ENCODE data around the gene SMAP2. TPM values are rescaled to one million over a fixed set of nuclear protein-coding genes. Genes with fewer than 3 reads are reported as not detected.

Gene SMAP2
- polyA plus RNA-seq, 3 donors, result 302 to 382 (median 359) TPM

DNA sequence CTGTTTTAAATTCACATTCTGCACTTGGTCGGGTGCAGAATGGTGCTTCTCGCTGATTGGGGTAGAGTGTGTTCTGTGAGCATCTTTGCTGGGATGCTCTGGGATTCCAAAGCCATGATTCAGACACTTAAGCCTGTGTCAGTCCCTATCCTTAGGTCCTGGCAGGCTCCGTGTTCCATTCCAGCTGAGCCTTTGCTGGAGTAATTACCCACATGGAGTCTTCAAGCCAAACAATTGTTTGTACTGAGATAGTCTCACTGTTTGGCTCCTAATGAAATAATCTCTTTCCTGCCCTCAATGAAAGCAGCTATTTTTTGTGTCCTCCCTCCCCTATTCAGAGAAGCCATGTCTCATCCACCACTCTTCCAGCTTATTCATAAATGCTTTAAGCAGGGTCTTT, 18.7 kb downstream of the SMAP2 start:
- Mint-ChIP-seq H3K27ac (peak overlapping the region; percentile 80 to 97 (median 84)), H3K4me3 (no peak overlapping the region), H3K4me1 (peaks cover 92% of the 10 kb centered on the region), H3K9me3 (no peaks in the 10 kb centered on the region), H3K27me3 (ENCODE audit: low read depth in 3 of 3) (no peaks in the 10 kb centered on the region), H3K36me3 (peaks cover 42 to 61% of the 10 kb centered on the region in 2 donors)
- H3K27me3 ChIP-seq (ENCODE audit: control insufficient read depth in 2 of 2, insufficient read depth in 2 of 2, low read length in 2 of 2), result no peaks in the 10 kb centered on the region
- H3K4me2 ChIP-seq (replicated peaks; ENCODE audit: extremely low read depth, low read length, poor library complexity, severe bottlenecking), result peak overlapping the region; percentile 59
- peaks cover 97 to 100% of the 10 kb centered on the region in 2 donors for H3K4me1 ChIP-seq (ENCODE audit: control insufficient read depth in 1 of 2, insufficient read depth in 2 of 2, low read length in 2 of 2)
- peak overlapping the region in 1 of 3 experiments; percentile 65 for H3K4me3 ChIP-seq (replicated peaks in 1 of 3; ENCODE audit: low read depth in 2 of 3, low read length in 3 of 3)
- DNase-seq, result no peak
- TF ChIP-seq, protein P1, sequence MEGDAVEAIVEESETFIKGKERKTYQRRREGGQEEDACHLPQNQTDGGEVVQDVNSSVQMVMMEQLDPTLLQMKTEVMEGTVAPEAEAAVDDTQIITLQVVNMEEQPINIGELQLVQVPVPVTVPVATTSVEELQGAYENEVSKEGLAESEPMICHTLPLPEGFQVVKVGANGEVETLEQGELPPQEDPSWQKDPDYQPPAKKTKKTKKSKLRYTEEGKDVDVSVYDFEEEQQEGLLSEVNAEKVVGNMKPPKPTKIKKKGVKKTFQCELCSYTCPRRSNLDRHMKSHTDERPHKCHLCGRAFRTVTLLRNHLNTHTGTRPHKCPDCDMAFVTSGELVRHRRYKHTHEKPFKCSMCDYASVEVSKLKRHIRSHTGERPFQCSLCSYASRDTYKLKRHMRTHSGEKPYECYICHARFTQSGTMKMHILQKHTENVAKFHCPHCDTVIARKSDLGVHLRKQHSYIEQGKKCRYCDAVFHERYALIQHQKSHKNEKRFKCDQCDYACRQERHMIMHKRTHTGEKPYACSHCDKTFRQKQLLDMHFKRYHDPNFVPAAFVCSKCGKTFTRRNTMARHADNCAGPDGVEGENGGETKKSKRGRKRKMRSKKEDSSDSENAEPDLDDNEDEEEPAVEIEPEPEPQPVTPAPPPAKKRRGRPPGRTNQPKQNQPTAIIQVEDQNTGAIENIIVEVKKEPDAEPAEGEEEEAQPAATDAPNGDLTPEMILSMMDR (IDR thresholded peaks at IDR 0.05), result no peak
- H3K9me3 ChIP-seq (replicated peaks in 1 of 2; ENCODE audit: control insufficient read depth in 1 of 2, insufficient read depth in 1 of 2, low read length in 2 of 2), result no peaks in the 10 kb centered on the region
- H3K9ac ChIP-seq (ENCODE audit: insufficient read depth, low read length, poor library complexity, severe bottlenecking), result no peak overlapping the region
- H3K36me3 ChIP-seq (replicated peaks in 1 of 2; ENCODE audit: control insufficient read depth in 1 of 2, insufficient read depth in 2 of 2, low read length in 2 of 2), result peaks cover 10 to 14% of the 10 kb centered on the region in 2 donors
- H3K79me2 ChIP-seq (ENCODE audit: insufficient read depth, low read length), result peaks cover 100% of the 10 kb centered on the region
- no peak overlapping the region for H2AFZ ChIP-seq (ENCODE audit: insufficient read depth, low read depth, low read length, poor library complexity, severe bottlenecking)
- H3K27ac ChIP-seq (ENCODE audit: low read depth in 1 of 2, low read length in 2 of 2), result peak overlapping the region; percentile 42 to 90
- H4K20me1 ChIP-seq (ENCODE audit: insufficient read depth, low read length), result no peaks in the 10 kb centered on the region
- WGBS (ENCODE audit: insufficient coverage), result 100% methylated on average over 2 of the region's 3 CpGs
- intact Hi-C loops (cut with micrococcal nuclease), result loop anchor here in 1 of 2 donors (5.0 kb wide), 1 partner anchor 50 kb away; no protein-coding TSS in a partner anchor

DNA sequence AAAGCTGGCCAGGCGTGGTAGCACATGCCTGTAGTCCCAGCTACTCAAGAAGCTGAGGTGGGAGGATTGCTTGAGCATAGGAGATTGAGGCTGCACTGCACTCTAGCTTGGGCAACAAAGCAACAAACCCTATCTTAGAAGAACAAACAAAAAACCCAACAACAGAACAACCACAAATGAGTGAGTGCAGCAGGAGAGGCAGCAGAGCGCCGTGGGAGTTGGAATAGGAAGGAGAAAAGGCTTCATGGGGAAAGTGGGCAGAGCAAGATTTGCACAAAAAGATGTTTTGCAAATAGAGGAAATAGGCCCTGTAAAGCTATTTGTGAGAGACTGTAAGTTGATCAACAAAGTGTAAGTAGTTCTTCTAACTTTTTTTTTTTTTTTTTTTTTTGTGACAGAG, 19.6 kb downstream of the SMAP2 start:
- peak overlapping the region; percentile 97 to 99 (median 99) for H3K27ac Mint-ChIP-seq
- H3K4me1 Mint-ChIP-seq, result peaks cover 97% of the 10 kb centered on the region
- TF ChIP-seq, protein P1 (IDR thresholded peaks at IDR 0.05), result no peak
- Histone ChIP-seq H3K4me1 (ENCODE audit: control insufficient read depth in 1 of 2, insufficient read depth in 2 of 2, low read length in 2 of 2) (peaks cover 97 to 100% of the 10 kb centered on the region in 2 donors), H4K20me1 (ENCODE audit: insufficient read depth, low read length) (no peaks in the 10 kb centered on the region), H3K9me3 (replicated peaks in 1 of 2; ENCODE audit: control insufficient read depth in 1 of 2, insufficient read depth in 1 of 2, low read length in 2 of 2) (no peaks in the 10 kb centered on the region), H3K27ac (ENCODE audit: low read depth in 1 of 2, low read length in 2 of 2) (peak overlapping the region; percentile 72 to 90), H2AFZ (ENCODE audit: insufficient read depth, low read depth, low read length, poor library complexity, severe bottlenecking) (no peak overlapping the region), H3K27me3 (ENCODE audit: control insufficient read depth in 2 of 2, insufficient read depth in 2 of 2, low read length in 2 of 2) (no peaks in the 10 kb centered on the region), H3K4me3 (replicated peaks in 1 of 3; ENCODE audit: low read depth in 2 of 3, low read length in 3 of 3) (peak overlapping the region in 1 of 3 experiments; percentile 65), H3K36me3 (replicated peaks in 1 of 2; ENCODE audit: control insufficient read depth in 1 of 2, insufficient read depth in 2 of 2, low read length in 2 of 2) (peaks cover 10 to 14% of the 10 kb centered on the region in 2 donors), H3K9ac (ENCODE audit: insufficient read depth, low read length, poor library complexity, severe bottlenecking) (no peak overlapping the region), H3K79me2 (ENCODE audit: insufficient read depth, low read length) (peaks cover 100% of the 10 kb centered on the region), H3K4me2 (replicated peaks; ENCODE audit: extremely low read depth, low read length, poor library complexity, severe bottlenecking) (peak overlapping the region; percentile 59)
- no peaks in the 10 kb centered on the region for H3K27me3 Mint-ChIP-seq (ENCODE audit: low read depth in 3 of 3)
- no peaks in the 10 kb centered on the region for H3K9me3 Mint-ChIP-seq
- H3K4me3 Mint-ChIP-seq, result peak overlapping the region; percentile 18 to 77
- peaks cover 40 to 57% of the 10 kb centered on the region in 2 donors for H3K36me3 Mint-ChIP-seq
- WGBS (ENCODE audit: insufficient coverage), result 0% methylated on average over 2 of the region's 3 CpGs
- DNase-seq, result peak in 2 of 3 donors; percentile 43 to 57
- intact Hi-C loops (cut with micrococcal nuclease), result loop anchor here in 1 of 2 donors (5.0 kb wide), 1 partner anchor 51 kb away; no protein-coding TSS in a partner anchor

Data from CD14-positive monocyte (primary cell).